ENCODE data around the gene SRMS. TPM values are rescaled to one million over a fixed set of nuclear protein-coding genes. Genes with fewer than 3 reads are reported as not detected.

The SRMS gene
- total RNA-seq, 1 experiment from 2014 or later, result 0.79 TPM

DNA sequence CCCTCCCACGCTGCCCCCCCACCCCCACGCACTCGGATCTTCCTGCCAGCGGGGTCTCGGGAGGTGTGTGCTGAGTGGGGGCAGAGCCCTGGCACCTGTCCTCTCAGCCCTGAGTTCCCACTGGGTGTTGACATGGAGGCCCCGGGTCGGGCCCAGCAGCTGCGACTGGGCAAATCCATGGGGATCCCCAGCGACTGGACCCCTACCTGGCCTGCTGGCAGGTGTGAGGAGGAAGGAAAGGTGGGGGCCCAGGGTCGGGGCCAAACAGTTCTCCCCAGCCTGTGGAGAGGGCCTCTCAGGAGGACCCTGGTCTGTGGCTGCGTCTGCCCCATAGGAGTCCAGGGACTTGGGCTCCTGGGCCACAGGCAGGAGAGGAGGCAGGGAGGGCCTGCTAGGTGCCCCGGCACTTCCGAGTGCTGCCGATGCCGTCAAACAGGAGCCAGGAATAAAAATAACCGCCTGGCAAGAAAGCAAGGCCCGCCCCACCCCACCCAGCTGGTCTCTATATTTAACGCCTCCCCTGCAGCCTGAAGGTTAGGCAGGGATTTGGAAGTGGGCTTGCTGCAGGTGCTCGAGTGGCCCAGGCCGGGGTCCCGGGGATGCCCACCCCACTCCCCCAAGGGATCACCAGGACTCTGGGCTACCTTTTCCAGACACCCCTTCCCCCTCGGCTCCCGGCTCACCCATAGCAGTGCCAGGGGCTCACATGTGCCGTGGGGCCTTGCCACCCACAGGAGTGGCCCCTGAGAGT lies 47.2 kb downstream of the SRMS start:
- peak; percentile 24 for DNase-seq
- Mint-ChIP-seq H3K4me3 (peak overlapping the region in 1 of 2 experiments; percentile 32; a peak in 2 of 5 replicates), H3K27me3 (ENCODE audit: low read depth) (peaks cover 66% of the 10 kb centered on the region), H3K27ac (no peak overlapping the region), H3K36me3 (ENCODE audit: insufficient read depth in 1 of 3, low read depth in 3 of 3) (peaks cover 0 to 11% (median 0%) of the 10 kb centered on the region in 3 experiments; a peak in 2 of 7 replicates), H3K9me3 (peaks cover 0 to 8% of the 10 kb centered on the region in 2 experiments; a peak in 2 of 5 replicates), H3K4me1 (peaks cover 4 to 10% of the 10 kb centered on the region in 2 experiments; a peak in 3 of 4 replicates)
- H4K5ac ChIP-seq (ENCODE audit: insufficient read length, low read depth, low read length), result no peak overlapping the region
- no peak overlapping the region for H2BK120ac ChIP-seq (ENCODE audit: low read depth, low read length, poor library complexity, severe bottlenecking)
- no peak overlapping the region for H2BK20ac ChIP-seq (ENCODE audit: low read depth, low read length, poor library complexity, severe bottlenecking)
- H3K4me2 ChIP-seq (ENCODE audit: insufficient read depth, insufficient read length, low read length), result no peak overlapping the region
- no peak overlapping the region for H3K27ac ChIP-seq (ENCODE audit: insufficient read length, low read depth, low read length)
- no peak overlapping the region for H4K8ac ChIP-seq (replicated peaks; ENCODE audit: insufficient read length, low read depth, low read length)
- H3K23ac ChIP-seq (ENCODE audit: insufficient read length, low read depth, low read length), result no peak overlapping the region
- H3K79me2 ChIP-seq (ENCODE audit: insufficient read depth, low read length), result no peaks in the 10 kb centered on the region
- H3K9ac ChIP-seq (ENCODE audit: extremely low read depth, insufficient read length, low read length), result no peak overlapping the region
- no peak overlapping the region for H2BK15ac ChIP-seq (ENCODE audit: low read depth, low read length)
- WGBS (ENCODE audit: extremely low coverage, insufficient read length, low lambda C conversion rate), result no CpG with 5 or more reads among the region's 24 CpGs
- peaks cover 2% of the 10 kb centered on the region for H4K20me1 ChIP-seq (ENCODE audit: control insufficient read depth, insufficient read depth, insufficient read length)
- H2BK12ac ChIP-seq (ENCODE audit: insufficient read length, low read depth, low read length), result no peak overlapping the region
- no peak overlapping the region for H4K91ac ChIP-seq (ENCODE audit: insufficient read length, low read depth, low read length)
- peaks cover 4% of the 10 kb centered on the region; the same call in 1 of the 2 replicates for H3K27me3 ChIP-seq (ENCODE audit: insufficient read depth, low read length)
- H3T11ph ChIP-seq (ENCODE audit: low read length), result no peak overlapping the region
- no peak overlapping the region for H2BK5ac ChIP-seq (ENCODE audit: insufficient read length, low read length)
- peaks cover 5% of the 10 kb centered on the region for H3K23me2 ChIP-seq (ENCODE audit: insufficient read length, low read depth, low read length, poor library complexity, severe bottlenecking)
- TF ChIP-seq, protein P1, sequence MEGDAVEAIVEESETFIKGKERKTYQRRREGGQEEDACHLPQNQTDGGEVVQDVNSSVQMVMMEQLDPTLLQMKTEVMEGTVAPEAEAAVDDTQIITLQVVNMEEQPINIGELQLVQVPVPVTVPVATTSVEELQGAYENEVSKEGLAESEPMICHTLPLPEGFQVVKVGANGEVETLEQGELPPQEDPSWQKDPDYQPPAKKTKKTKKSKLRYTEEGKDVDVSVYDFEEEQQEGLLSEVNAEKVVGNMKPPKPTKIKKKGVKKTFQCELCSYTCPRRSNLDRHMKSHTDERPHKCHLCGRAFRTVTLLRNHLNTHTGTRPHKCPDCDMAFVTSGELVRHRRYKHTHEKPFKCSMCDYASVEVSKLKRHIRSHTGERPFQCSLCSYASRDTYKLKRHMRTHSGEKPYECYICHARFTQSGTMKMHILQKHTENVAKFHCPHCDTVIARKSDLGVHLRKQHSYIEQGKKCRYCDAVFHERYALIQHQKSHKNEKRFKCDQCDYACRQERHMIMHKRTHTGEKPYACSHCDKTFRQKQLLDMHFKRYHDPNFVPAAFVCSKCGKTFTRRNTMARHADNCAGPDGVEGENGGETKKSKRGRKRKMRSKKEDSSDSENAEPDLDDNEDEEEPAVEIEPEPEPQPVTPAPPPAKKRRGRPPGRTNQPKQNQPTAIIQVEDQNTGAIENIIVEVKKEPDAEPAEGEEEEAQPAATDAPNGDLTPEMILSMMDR (conservative IDR thresholded peaks at IDR 0.05), result no peak
- no peaks in the 10 kb centered on the region for H3K4me1 ChIP-seq (ENCODE audit: insufficient read depth, low read length)
- no peak overlapping the region for H3K14ac ChIP-seq (ENCODE audit: insufficient read depth, low read length)
- no peak overlapping the region for H3K18ac ChIP-seq (ENCODE audit: insufficient read length, low read depth, low read length)
- no peak overlapping the region for H3K4ac ChIP-seq (ENCODE audit: low read depth, low read length)
- no peak overlapping the region for H2AK5ac ChIP-seq (ENCODE audit: insufficient read length, low read length)
- H3K79me1 ChIP-seq (ENCODE audit: insufficient read depth, low read depth, low read length, poor library complexity, severe bottlenecking), result no peaks in the 10 kb centered on the region
- no peak overlapping the region for H3K56ac ChIP-seq (ENCODE audit: insufficient read length, low read depth, low read length)
- H3K9me3 ChIP-seq (ENCODE audit: control insufficient read depth, low read depth, low read length), result no peaks in the 10 kb centered on the region
- no peak overlapping the region for H2AFZ ChIP-seq (ENCODE audit: low read length)

Measured in H9 (cell line).